Prostate gland (tissue), 2 donors: Measurements from ENCODE around the gene CAMKK2.

Source experiments
- CTCF ChIP-seq, 4 experiments: fragments of 200-600 bp in 2 of 4; fragments of 450-650 bp in 2 of 4; sonication (generic) in 2 of 4; IDR thresholded peaks; 1 replicate in 3 of 4; 2 replicates in 1 of 4; pipeline ENCODE4 v1.5.1; 2016 to 2019; ENCODE audit warnings: antibody characterized with exemption in 4 of 4, mild to moderate bottlenecking in 2 of 4, moderate library complexity in 2 of 4
- POLR2A ChIP-seq: fragments of 450-650 bp; IDR thresholded peaks from one replicate; pipeline ENCODE4 v1.6.1; 2016; ENCODE audit warnings: antibody characterized with exemption, mild to moderate bottlenecking
- POLR2AphosphoS5 ChIP-seq: sonication (generic); formaldehyde crosslinking; IDR thresholded peaks from one replicate; pipeline ENCODE4 v1.6.1; 2017; ENCODE audit warnings: antibody characterized with exemption

GRCh38 chr12:121218588-121219352, 77.7 kb downstream of the CAMKK2 start:
- TF ChIP-seq POLR2A (no peak), CTCF (IDR thresholded peaks at IDR 0.05) (no peak), POLR2AphosphoS5 (no peak)
